ENCODE data around the gene FAM168A.
A peak's percentile ranks its signal among the peaks of the same experiment; 100 is the strongest.

FAM168A gene

DNA sequence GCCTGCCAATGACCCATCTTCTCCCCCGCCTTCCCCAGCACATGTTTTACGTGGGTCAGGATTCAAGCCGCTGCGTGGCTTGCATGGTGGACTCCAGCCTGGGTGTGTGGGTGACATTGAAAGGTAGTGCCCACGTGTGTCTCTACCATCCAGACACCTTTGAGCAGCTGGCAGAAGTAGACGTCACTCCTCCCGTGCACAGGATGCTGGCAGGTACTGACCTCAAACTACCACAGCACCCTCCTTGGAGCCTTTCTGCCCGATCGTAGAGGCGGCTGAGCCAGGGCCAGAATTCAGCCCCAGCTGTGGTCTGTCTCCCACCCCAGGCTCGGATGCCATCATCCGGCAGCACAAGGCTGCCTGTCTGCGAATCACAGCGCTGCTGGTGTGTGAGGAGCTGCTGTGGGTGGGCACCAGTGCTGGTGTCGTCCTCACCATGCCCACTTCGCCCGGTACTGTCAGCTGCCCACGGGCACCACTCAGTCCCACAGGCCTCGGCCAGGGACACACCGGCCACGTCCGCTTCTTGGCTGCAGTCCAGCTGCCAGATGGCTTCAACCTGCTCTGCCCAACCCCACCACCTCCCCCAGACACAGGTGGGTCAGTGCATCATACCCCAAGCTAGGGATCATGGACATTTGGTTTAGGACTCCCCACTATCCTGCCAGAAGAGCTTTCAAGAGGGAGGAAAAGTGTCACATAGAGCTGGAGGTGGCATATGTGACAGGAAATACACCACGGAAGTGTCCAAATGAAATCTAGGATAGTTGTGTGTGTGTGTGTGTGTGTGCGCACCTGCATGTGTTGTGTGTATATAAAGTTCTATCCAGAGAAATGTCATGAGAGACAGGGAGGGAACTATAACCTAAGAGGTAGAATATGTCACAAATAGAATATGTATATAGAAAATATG lies 232.3 kb downstream of the FAM168A start:
- DNase-seq (ENCODE audit: low read depth) = no peak
- no peak for TF ChIP-seq CTCF (conservative IDR thresholded peaks at IDR 0.05; ENCODE audit: low read length)
- H3K4me3 ChIP-seq (ENCODE audit: low read length) = no peak overlapping the region

DNA sequence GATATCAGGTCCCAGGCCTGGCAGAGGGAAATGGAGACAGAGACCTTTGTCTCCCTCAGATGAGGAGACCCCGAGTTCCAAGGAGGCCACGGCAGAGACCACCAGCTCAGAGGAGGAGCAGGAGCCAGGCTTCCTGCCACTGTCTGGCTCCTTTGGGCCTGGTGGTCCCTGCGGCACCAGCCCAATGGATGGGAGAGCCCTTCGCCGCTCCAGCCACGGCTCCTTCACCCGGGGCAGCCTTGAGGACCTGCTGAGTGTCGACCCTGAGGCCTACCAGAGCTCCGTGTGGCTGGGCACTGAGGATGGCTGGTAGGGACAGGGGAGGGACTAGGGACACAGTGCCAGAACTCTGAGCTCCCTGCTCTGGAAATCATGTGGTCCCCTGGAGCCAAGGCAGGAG lies 234.8 kb downstream of the FAM168A start:
- DNase-seq (ENCODE audit: low read depth) = no peak
- H3K4me3 ChIP-seq (ENCODE audit: low read length) = no peak overlapping the region
- TF ChIP-seq CTCF (conservative IDR thresholded peaks at IDR 0.05; ENCODE audit: low read length) = no peak

- TF ChIP-seq CTCF (conservative IDR thresholded peaks at IDR 0.05; ENCODE audit: low read length) = no peak
- H3K4me3 ChIP-seq (ENCODE audit: low read length) = no peak overlapping the region
- no peak for DNase-seq (ENCODE audit: low read depth)
These were observed 235.7 kb downstream of the FAM168A start for GRCh38 chr11:73361953-73362776.

DNA sequence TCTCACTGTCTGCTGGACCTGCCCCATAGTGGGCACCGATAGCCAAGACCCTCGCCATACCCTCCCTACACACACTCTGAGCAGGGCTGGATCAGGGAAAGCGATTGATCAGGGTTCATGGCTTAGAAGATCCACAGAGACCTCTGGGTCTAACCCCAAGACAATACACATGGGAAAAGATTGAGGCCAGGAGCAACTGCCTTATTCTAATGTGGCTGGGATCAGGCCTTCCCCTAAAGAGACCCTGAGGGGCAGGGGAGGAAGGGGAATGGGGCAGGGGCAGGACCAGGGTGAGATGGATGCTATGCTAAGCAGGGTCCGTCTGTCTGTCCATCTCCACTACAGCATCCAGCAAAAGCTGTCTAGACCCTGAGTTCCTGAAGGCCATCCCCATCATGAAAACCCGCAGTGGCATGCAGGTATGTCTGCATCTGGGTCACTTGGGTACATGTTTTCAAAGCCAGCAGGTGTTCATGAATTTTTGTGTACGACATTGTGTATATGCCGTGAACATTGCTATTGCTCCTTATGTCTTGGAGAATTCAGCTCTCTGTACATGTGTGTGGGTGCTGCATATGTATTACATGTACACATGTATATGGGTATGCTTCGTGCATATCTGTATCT lies 237.1 kb downstream of the FAM168A start:
- no peak for DNase-seq (ENCODE audit: low read depth)
- H3K4me3 ChIP-seq (ENCODE audit: low read length) = no peak overlapping the region
- no peak for TF ChIP-seq CTCF (conservative IDR thresholded peaks at IDR 0.05; ENCODE audit: low read length)

GRCh38 chr11:73359930-73360742 lies 237.8 kb downstream of the FAM168A start:
- peak; percentile 36 for TF ChIP-seq CTCF (conservative IDR thresholded peaks at IDR 0.05; ENCODE audit: low read length)
- DNase-seq (ENCODE audit: low read depth) = peak; percentile 45

DNA sequence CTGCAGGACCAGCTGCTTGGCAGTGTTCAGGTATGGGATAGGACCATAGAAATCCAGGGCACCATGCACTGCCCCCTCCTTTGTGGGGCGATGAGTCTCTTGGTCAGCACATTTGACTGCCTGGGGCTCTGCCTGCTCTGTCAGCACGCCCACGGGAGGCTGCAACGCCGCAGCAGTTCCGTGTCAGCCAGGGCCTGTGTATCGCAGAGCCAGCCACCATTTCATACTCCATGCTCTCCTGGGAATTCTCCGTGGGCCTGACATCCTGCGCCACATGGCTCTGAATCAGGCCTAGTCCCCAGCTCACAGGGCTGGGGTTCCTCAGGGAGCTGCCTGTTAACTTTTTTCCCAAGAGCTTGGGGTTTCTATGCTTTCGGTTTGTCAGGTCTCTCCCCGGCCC lies 238.6 kb downstream of the FAM168A start:
- TF ChIP-seq CTCF (conservative IDR thresholded peaks at IDR 0.05; ENCODE audit: low read length) = no peak
- peak; percentile 50 for DNase-seq (ENCODE audit: low read depth)
- no peak overlapping the region for H3K4me3 ChIP-seq (ENCODE audit: low read length)

More at GRCh38 chr11:73359930-73360742, 237.8 kb downstream of the FAM168A start:
- no peak overlapping the region for H3K4me3 ChIP-seq (ENCODE audit: low read length)

Data from AG10803 (cell line).